GM13977 (cell line): Measurements from ENCODE around the gene RPS19.

Source experiments
- DNase-seq: peaks from one replicate; pipeline ENCODE4 v3.0.0; 2012; ENCODE audit warnings: low spot score
- in situ Hi-C: fragments of 300-500 bp; cut with MboI; formaldehyde crosslinking; loops from one replicate; pipeline ENCODE4 v1.12.0; 2022; ENCODE audit warnings: low sequenced_read_pairs, low pct_unique_long_range_greater_than_20kb, mixed read lengths, inconsistent platforms; ENCODE audit not compliant: unreplicated experiment
- TF ChIP-seq, protein P1 (sequence below): IDR thresholded peaks from 2 replicates; pipeline ENCODE4 v1.5.1; 2012; ENCODE audit warnings: mild to moderate bottlenecking, control low read depth; ENCODE audit not compliant: insufficient read depth; ENCODE audit errors: extremely low read depth, missing control alignments

RPS19 gene

DNA sequence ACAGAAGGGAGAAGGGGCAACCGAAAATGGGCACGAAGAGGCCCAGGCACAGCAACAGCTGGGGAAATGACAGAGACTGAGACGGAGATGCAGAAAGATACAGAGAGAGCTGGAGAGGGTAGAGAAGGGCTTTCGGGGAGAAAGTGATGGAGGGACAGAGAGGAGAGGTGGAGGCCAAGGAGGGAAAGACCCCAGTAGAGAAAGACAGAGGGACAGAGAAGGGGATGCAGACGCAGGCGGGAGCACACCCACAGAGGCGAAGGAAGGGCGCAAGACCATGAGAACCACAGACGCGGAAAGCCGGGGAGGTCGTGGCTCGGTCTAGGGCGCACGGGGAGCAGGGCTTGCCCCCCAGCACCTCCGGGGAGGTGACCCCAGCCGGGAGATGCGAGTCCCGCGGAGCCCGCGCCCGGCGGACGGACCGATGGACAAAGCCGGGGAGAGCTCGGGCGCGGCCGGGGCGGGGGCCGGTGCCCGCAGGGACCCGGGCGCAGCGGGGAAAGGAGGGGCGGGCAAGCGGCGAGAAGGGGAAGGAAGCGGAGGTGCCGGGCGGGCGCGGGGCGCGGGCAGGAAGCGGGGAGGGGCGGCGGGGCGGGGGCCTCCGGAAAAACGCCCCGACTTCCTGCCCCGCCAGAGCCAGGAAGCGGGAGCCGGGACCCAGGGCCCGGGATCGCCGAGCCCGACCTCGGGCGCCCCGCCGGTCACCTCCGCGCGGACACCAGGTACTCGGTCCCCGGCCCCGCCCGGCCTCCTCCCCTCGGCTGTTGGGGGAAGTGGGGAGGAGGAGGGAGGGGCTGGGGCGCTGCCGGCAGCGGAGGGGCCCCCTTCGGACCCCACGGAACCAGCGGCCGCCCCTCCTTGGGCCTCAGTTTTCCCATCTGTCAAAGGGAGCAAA is 22.8 kb downstream of the RPS19 start, which contains the start of gene ARHGEF1:
Gene ARHGEF1, plus strand, starts transcription at position 617 of the 895 bp plus-strand sequence. CDS start 4,899 bp downstream, outside the sequence.
- in situ Hi-C loops: no loop called here

DNA sequence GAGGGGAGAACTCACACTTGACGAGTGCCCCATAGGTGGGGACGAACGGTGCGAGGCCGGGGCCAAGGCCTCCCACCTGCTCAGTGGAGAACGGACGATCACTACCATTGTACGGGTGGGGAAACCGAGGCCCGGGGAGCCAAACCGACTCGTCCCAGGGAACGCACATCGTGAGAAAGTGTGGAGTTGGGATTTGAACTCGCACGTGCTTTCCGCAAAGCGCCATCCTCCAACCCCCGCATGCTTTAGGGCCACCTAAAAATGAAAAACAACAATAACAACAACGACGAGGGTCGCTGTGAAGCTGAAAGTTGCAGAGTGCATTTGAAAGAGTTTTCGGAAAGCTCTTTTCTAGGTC is 23.4 kb downstream of the RPS19 start:
- in situ Hi-C loops: no loop called here
- TF ChIP-seq, protein P1, sequence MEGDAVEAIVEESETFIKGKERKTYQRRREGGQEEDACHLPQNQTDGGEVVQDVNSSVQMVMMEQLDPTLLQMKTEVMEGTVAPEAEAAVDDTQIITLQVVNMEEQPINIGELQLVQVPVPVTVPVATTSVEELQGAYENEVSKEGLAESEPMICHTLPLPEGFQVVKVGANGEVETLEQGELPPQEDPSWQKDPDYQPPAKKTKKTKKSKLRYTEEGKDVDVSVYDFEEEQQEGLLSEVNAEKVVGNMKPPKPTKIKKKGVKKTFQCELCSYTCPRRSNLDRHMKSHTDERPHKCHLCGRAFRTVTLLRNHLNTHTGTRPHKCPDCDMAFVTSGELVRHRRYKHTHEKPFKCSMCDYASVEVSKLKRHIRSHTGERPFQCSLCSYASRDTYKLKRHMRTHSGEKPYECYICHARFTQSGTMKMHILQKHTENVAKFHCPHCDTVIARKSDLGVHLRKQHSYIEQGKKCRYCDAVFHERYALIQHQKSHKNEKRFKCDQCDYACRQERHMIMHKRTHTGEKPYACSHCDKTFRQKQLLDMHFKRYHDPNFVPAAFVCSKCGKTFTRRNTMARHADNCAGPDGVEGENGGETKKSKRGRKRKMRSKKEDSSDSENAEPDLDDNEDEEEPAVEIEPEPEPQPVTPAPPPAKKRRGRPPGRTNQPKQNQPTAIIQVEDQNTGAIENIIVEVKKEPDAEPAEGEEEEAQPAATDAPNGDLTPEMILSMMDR: no peak
- no peak for DNase-seq

More for the DNA sequence above, 22.8 kb downstream of the RPS19 start, which contains the start of gene ARHGEF1:
- peak; percentile 76 for DNase-seq
- TF ChIP-seq, protein P1: no peak

DNA sequence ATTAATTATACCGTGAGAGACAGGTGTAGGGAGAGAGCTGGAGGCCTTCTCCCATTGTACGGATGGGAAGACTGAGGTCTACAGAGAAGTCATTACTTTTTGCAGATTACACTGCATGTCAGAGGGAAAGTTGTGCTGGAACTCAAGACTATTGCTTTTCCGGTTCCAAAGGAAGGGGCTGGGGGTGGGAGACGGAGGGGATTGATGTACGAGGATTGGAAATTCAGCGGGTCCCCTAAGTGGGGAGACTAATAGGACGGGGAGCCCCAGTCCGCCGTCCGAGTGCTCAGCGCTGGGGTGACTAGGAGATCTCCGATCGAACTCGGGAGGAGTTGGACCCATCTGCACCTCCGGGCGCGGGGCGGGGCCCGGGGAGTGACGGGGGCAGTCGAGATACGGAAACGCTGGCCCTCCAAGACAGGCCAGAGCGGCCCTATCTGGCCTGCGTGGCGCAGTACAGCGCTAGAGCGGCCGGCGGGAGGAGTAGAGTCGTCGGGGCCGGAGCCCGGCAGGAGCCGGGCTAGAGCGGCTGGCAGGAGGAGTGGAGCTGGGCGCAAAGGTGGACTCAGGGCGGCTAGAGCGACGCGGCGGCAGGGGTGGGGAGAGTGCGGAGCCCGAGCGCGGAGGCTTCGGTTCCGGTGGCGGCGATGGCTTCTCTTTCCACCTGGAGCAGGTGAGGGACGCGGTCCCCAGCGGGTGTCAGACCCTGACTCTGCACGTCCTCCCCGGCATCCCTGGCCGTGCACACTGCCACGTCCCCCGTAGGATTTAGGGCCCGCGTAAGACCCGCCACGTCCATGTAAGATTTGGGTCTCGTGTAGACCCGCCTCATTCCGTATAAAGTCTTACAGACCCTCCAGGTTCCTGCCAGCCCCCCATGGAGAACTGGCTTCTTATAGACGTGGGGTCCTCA is 24.0 kb downstream of the RPS19 start:
- in situ Hi-C loops: no loop called here
- DNase-seq: peak; percentile 97
- TF ChIP-seq, protein P1: no peak

DNA sequence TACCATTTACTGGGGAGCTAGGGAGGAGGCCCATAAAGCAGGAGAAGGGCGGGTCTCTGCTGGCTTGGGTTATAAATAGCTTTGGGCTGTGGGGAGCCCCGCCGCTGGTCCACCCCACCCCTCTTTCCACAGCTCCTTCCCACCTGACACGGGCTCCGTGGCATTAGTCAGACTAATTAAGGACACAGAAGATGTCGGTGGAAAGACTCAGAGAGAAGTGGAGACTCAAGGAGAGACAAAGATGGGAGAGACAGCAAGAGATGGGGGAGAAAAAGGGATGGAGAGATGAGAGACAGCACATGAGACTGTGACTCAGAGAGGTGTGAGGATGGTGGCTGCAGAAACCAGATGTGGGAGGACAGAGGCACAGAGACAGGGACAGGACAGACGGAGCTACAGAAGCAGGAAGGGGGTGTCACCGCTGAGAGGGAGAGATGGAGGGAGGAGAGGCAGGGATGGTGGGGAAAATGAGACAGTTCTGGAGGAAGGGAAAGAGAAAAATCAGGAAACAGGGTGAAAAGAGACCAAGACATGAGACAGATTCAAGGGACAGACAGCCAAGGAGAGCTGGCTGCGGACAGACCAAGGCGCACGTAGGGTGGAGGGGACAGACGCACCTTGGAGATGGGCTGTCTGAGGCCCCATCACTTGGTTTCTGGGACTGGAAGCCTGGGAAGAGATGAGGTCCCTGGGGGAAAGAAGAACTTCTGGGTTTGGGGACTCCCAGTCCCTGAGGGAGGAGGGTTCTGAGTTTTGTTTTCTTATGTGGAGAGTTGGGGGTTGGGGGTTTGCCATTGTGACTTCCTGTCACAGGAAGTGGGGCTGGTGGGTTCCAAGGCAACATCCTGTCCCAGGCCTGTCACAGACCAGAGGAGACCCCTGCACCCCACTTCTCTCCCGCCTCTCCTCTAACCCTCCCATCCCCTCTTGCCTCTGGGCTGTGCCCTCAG is 27.0 kb downstream of the RPS19 start:
- TF ChIP-seq, protein P1: no peak
- peak; percentile 78 for DNase-seq
- in situ Hi-C loops: no loop called here

DNA sequence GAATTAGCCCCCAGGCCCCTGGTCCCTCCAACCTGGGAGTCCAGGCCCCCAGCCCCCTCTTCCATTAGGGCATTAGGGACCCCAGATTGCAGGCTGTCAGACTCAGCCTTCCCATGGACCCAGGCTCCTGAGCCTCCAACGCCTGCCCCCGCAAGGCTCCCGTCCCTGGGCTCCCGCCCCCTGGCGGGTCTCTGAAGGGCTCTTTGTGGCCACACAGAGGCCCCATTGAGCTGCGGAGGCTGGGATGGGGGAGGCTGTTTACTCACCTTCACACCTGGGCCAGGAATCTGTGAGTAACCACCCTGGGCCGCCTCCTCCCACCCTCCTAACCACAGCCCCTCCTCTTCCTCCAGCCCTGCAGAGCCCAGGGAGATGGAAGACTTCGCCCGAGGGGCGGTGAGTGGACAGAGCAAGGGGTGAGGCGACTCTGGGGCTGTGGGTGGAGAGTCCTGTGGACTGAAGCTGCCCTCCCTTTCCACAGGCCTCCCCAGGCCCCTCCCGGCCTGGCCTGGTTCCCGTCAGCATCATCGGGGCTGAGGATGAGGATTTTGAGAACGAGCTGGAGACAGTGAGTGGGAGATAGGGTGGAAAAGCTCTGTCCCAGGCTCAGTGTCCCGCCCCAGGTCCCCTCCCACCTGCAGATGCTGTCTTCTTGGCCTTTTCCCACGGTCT is 27.8 kb downstream of the RPS19 start:
- in situ Hi-C loops: no loop called here
- DNase-seq: peak; percentile 73
- TF ChIP-seq, protein P1: peak; percentile 52
